OCI-LY1 (cell line): ENCODE results near the gene CNPY4.

Source experiments
- EZH2 ChIP-seq: fragments of 200-600 bp; sonication (generic), shearing (Covaris generic); IDR thresholded peaks from 2 replicates; pipeline ENCODE4 v1.8.0; 2017; ENCODE audit warnings: borderline replicate concordance, mixed run types, mild to moderate bottlenecking, antibody characterized with exemption, low read length, moderate library complexity, mixed read lengths
- TF ChIP-seq, protein P1 (sequence below): fragments of 200-600 bp; sonication (generic), shearing (Covaris generic); IDR thresholded peaks from 2 replicates; pipeline ENCODE4 v1.5.1; 2017; ENCODE audit warnings: mild to moderate bottlenecking, antibody characterized with exemption, low read length, moderate library complexity, mixed read lengths

DNA sequence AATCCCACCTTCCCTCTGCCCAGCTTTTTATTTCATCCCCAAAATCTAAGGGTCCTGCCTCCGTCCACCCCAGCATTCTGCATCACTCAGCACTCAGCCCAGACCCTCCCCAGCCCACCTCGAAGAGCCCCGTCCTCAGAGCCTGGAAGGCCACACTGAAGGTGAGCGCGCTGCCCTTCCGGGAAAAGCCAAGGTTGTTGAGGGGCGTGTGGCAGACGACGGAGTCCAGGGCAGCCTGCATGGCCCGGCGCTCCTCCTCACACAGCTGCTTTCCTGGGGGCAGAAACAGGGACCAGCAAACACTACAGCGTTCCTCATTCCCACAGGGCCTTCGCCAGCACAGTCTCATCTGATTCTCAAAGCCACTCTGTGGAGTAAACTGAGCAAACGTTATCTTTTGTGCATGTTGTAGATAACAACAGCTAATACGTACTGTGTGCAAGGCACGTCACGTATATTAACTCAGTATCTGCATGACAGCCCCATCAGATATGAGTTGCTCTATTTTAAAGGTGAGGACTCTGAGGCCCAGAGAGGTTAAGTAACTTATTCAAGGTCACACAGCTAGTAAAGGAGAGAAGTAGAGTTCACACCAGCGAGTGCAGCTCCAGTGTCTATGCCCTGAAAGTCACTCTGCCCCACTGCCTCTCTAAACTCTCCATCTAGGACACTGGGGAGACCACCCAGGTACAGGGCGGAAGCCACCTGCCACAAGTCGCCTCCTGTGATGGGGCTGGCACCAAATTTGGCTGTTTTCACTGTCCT is 36.3 kb downstream of the CNPY4 start:
- TF ChIP-seq, protein P1, sequence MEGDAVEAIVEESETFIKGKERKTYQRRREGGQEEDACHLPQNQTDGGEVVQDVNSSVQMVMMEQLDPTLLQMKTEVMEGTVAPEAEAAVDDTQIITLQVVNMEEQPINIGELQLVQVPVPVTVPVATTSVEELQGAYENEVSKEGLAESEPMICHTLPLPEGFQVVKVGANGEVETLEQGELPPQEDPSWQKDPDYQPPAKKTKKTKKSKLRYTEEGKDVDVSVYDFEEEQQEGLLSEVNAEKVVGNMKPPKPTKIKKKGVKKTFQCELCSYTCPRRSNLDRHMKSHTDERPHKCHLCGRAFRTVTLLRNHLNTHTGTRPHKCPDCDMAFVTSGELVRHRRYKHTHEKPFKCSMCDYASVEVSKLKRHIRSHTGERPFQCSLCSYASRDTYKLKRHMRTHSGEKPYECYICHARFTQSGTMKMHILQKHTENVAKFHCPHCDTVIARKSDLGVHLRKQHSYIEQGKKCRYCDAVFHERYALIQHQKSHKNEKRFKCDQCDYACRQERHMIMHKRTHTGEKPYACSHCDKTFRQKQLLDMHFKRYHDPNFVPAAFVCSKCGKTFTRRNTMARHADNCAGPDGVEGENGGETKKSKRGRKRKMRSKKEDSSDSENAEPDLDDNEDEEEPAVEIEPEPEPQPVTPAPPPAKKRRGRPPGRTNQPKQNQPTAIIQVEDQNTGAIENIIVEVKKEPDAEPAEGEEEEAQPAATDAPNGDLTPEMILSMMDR, result no peak
- TF ChIP-seq EZH2, result no peak
